ENCODE data around the gene SLC36A1.

DNA sequence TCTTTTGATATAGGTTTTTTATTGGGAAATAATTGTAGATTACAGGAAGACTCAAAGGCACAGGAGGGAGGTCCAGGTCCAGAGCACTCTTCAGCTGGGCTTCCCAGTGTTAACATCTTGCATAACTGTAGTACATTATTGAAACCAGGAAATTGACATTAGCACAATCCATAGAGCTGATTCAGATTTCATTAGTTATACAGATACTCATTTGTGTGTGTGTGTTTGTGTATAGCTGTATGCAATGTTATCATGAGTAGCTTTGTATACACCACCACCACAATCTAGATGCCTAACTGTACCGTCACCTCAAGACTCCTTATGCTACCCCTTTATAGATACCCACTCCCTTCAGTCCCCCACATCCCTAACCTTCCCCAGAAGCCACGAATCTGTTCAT, 47.9 kb downstream of the SLC36A1 start:
- TF ChIP-seq, protein P1, sequence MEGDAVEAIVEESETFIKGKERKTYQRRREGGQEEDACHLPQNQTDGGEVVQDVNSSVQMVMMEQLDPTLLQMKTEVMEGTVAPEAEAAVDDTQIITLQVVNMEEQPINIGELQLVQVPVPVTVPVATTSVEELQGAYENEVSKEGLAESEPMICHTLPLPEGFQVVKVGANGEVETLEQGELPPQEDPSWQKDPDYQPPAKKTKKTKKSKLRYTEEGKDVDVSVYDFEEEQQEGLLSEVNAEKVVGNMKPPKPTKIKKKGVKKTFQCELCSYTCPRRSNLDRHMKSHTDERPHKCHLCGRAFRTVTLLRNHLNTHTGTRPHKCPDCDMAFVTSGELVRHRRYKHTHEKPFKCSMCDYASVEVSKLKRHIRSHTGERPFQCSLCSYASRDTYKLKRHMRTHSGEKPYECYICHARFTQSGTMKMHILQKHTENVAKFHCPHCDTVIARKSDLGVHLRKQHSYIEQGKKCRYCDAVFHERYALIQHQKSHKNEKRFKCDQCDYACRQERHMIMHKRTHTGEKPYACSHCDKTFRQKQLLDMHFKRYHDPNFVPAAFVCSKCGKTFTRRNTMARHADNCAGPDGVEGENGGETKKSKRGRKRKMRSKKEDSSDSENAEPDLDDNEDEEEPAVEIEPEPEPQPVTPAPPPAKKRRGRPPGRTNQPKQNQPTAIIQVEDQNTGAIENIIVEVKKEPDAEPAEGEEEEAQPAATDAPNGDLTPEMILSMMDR (conservative IDR thresholded peaks at IDR 0.05 in 1 of 2, IDR thresholded peaks at IDR 0.05 in 1 of 2; ENCODE audit: low read depth in 1 of 2, low read length in 2 of 2), result no peak
- TF ChIP-seq EZH2 (IDR thresholded peaks at IDR 0.05; ENCODE audit: low read length, missing control alignments), result no peak

Data from fibroblast of lung (primary cell).